Measurements from ENCODE around the gene CD93.

CD93 gene

DNA sequence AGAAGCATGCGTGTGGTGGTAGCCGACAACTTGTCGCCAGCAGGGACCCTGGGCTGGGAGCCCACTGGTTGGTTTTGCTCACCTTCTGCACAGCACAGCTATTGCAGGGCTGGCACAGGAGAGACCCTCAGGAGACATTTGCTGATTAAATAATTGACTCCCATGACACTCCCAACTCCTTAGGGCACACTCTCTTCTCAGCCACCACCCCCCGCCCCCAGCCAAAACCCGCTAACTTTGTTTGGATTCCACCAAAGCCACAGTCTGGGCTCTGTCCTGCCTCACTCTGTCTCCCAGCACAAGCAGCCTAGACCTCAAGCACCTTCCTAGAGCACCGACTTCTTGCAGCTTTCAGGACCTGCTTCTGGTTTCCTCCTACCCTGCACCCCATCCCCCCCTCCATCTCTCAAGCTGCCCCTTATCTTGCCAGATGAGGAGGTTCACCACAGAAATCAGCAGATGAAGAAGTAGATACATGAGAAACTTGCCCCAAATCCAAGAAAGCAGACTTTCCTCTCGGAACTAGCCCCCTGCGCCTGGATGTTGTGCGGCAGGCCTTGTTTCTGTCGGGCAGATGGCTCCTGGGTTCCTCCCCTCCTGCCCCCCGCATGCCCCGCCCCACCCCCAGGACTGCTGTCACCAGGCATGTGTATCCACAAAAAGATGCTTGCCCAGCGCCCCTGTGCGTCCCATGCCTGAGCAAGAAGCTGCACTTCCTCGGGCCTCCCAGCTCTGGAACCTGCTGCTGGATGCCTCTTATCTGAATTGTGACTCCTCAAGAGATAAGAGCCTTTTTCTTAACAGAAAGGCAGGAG lies 35.0 kb upstream of the CD93 start:
- DNase-seq (ENCODE audit: low spot score), result no peak

DNA sequence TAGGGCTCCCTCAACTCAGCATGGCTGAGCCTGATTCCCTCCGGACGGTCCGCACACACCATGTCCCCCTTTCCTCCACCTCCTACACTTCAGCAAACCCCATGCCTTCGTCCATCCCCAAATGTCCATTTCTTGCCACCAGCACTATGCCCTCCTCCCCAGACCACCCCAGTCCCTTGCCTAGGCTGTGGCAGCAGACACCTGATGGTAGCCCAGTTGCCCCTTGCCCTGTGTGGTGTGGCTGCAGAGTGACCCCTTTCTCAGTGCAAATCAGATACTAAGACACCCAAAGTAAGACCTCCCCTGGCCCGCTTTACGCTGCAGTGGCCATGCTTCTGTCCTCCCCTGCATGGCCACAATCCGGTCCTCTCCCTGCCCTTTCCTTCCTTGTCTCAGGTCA lies 34.1 kb upstream of the CD93 start:
- DNase-seq (ENCODE audit: low spot score), result no peak

DNA sequence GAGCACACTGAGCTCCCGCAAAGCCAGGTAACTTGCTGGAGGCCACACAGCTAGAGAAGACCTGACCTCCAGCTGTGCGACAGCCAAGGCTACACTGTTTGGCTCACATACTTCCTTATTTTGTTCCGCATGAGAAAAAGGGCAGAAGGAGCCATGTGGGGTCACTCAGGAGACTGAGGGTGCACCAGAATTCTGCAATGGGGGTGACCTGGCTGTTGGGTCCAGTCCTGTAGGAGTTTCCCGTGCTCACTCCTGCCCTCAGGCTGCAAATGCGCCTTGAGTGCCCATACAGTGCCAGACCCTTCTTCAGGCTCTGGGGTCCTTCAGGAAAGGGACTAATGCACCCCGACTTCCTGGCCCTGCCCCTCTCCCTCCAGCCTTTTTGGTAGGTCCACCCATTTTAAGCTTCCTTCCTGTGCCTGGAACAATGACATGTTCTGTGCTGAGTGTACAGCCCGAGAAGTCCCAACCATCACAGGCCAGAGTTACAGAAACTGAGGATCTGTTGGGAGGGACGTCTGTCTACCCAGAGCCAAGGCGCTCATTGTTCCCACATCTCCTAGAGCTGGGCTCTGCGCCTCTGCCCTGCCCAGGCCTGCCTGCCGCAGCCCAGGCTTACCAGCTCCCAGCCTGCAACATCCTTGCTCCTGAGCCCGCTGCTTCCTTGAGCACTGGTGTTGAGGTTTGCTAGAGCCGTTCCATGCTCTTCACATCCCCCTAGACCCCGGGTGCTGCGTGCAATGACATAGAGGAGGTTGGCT lies 33.5 kb upstream of the CD93 start:
- DNase-seq (ENCODE audit: low spot score), result no peak

DNA sequence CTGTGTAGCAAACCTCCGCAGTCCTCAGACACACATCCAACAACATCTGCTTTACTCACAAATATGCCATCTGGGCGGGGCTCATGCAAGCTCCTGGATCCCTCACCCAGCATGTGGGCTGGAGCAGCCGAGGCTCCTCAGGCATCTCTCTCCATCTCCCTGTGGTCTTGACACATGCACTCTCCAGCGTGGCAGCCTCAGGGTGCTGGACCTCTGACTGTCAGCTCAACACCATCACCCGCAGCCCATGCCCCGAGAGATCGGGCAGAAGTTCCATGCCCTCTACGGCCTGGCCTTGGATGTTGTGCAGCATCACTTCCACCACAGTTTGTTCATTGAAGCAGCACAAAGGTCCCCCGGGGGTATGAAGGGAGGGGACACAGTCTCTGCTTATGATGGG lies 32.6 kb upstream of the CD93 start:
- no peak for DNase-seq (ENCODE audit: low spot score)

DNA sequence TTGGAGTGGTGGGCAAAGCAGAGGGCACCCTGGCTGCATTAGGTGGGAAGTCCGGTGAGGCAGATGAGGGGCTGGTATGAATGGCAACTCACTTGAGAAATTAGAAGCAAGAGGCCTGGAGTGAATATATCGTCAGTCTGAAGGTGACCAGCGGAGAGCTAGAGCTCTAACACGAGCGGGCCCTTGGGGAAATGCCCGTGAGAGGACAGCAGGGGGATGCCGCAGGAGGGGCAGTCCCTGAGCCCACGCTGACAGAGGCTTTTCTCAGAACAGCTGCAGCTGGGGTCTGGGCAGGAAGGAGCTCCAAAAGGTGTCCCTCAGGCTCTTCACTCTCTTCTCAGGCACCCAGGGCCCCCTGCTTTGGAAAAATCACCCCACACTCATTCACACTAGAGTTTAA lies 32.0 kb upstream of the CD93 start:
- DNase-seq (ENCODE audit: low spot score), result no peak

DNA sequence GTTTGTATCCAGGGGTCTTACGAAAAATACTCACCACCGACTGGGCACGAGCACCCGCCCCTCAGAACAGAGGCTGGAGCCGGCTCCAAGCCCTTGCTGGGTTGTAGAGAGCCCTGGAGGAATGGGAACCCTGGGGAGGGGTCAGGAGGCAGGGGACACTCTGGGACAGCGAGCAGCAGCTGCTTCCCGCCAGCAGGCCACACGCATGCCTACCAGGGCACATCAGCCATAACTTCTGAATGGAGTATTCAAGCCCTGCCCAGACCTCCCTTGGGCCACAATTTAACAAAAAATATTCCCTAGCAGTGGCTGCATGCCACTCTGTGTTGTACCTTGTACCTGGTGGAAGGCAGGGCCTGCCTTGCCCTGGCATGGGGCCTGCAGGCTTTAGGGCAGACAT lies 31.6 kb upstream of the CD93 start:
- no peak for DNase-seq (ENCODE audit: low spot score)

DNA sequence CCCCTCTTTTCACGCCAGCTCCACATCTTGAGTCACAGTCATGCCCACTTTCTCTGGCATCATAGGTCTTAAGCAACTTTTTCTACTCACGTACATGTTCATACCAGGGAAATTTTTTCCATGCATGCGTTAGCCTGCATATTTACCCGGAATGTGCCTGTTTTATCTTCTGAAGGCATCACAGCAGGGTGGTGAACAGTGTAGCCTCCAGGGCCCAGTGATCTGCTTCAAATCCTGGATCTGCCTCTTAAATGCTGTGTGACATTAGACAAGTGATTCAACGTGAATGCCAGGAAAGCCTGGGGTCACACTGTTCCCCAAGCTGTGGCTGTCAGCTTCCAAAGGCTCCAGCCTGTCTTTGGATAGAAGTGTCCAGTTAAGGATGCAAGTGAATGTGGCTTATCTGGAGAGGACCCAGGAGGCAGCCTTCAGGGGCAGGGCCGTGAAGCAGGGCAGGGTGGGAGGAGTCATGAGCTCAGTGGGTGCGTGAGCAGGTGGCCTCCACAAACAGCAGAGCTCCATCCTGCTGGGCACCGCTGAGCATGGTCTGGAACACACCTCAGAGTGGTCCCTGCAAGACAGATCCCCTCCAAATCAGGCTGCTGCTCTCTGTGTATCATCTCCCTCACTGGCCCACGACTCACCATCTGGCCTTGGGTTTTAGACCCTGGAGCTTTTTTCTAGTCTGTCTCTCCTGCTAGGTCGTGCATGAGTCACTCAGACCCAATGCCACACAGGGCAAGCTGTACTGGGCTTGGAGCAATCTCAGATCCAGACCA lies 30.4 kb upstream of the CD93 start:
- no peak for DNase-seq (ENCODE audit: low spot score)

DNA sequence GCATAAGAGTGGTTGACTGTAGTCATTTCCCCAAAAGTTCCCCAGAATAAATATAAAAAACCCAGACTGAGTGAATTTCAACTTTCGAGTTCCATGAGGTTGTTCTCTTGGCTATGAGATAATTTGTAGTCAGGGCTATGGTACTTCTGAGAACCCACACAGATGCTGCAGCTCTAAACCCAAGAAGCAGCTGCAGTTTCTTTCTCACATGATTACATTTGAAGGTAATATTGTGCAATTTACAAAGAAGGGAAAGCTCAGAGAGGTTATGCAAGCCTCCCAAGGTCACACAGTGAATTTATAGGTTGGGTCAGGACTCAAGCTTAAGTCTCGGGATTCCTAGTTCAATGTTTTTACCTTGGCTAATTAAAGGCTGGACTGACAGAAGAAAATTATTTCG lies 29.7 kb upstream of the CD93 start:
- no peak for DNase-seq (ENCODE audit: low spot score)

DNA sequence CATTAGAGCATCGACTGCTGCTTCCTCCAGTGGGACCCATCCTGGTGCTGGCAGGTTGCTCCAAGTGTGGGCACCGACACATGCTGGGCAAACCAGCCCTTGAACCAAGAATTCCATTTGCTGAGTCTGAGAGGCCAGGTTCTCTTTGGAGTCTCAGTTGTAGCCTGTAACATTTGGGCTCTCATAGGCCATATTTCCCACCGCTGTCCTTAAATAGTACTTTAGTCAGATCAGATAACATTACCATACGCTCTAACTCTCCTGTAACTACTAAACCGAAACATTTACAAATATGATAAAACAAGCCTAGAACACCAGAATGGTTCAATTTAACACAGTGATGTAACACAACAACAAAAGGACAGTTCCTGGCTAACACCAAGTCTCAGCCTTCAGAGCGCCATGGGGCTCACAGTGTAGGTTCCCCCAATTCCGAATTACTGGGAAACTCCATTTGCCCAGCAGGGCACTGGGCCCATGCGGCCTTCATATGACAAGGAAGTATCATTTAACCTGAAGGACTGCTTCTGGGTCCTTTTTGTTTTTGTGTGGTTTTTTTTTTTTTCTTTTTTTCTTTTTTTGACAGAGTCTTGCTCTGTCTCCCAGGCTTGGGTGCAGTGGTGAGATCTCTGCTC lies 28.4 kb upstream of the CD93 start:
- no peak for DNase-seq (ENCODE audit: low spot score)

DNA sequence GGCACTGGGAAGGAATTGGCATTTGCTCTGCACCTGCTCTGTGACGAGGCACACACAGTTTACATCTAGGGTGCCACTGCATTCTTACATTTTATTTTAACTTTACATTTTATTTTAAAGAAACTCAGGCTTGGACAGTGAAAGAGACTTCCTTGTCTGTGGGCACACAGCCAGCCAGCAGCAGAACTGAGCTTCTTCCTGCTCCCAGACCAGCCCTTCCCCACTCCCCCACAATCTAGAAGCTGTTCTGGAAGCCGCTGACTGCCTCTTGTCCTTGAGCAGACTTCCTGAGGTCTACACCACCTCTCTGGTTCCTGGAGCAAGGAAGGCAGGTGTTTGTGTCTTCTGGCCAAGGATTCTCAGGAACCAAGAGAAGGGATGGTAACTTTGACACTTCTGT lies 27.9 kb upstream of the CD93 start:
- no peak for DNase-seq (ENCODE audit: low spot score)

DNA sequence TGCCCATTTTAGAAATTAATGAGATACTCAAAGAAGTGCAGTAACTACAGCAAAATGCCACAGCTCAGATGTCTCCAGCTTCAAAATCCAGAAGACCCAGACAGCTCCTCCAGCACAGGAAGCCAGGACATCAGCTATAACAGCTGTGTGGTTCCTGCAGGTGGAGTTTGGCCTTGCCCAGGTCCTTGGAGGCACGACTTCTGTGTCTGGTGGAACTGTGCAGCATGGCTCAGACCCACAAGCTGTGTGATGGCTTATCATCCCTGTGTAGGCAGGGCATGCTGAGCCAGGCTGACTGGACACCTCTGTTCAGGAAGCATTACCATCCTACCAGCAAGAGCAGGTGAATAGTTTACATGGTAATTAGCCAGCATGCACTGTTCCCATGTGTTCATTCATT lies 26.5 kb upstream of the CD93 start:
- no peak for DNase-seq (ENCODE audit: low spot score)

DNA sequence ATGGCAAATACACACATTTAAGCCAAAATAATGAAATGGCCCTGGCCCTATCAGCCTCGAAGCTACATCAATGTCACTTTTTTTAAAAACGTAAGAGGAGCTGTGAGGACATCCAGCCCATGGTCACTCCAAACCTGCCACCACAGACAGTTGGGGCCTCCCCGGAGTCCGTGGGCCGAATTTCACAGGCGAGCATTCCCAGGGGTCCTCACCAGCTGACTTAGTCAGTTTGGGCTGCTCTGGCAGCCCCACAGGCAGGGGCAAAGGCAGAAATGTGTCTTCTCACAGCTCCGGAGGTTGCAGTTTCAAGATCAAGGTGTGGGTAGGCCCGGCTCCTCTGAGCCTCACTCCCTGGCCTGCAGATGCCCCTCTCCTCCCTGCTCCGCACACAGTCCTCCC lies 25.8 kb upstream of the CD93 start:
- no peak for DNase-seq (ENCODE audit: low spot score)

DNA sequence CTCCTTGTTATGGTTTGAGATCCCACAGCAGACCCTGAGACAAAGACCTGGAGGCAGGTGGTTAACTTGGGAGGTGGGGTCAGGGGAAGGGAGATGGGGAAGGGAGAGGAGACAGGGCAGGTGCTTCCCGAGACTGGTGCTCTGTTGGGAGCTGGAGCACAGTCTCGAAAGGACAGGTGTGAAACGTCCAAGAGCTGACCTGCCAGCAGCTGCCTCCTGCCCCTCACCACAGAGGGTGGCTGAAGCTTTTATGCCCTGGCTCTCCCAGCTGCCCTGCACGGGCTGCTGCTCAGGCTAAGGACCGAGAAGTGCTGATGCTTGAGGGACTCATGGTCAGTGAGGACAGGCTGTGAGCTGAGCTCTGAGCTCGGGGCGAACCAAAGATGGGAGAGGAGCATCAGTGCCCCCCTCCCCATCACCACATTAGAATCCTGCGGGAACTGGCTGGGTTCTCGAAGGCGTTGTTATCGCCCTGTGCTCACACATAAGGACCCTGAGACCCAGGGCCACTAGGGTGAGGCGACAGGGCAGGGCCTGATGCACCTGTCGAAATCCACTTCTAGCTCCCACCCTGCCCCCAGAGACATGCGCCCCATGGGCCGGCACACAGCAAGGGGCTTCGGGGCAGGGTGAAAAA lies 25.3 kb upstream of the CD93 start:
- DNase-seq (ENCODE audit: low spot score), result no peak

DNA sequence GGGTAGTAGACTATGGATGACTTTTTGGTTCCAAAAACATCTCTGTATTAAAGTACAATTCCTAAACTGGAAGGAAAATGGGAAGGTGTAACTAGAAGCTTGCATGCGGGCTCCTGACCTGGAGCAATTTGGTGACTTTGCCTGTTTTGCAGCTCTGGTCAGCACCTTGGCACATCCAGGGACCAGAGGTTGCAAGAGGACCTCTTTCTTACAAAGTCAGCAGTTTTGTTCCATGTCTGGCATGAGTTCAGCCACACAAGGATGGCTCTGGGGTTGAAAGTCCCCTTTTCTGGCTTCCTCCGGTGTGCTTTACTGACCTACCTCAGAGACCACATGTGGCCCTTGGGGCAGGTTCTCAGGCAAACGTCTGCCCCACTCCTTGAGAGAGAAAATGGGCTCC lies 22.7 kb upstream of the CD93 start:
- DNase-seq (ENCODE audit: low spot score), result no peak

DNA sequence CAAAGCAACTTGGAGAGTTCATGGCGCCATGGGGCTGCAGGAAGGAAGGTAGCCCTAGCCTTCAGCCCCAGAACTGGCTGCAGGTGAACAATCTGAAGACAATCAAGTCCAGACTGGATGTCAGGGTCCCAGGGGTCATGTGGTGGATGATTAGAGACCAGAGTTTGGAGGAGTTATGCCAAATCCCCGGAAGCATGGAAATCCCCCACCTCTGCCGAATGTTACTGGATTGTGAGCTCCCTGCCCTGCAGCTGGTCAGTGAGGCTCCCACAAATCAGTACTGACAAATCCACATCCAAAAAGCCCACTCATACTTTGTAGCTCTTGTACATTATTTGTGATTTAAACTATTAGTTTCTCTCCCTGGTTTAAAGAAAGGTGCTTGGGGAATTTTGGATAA lies 21.3 kb upstream of the CD93 start:
- DNase-seq (ENCODE audit: low spot score), result no peak

DNA sequence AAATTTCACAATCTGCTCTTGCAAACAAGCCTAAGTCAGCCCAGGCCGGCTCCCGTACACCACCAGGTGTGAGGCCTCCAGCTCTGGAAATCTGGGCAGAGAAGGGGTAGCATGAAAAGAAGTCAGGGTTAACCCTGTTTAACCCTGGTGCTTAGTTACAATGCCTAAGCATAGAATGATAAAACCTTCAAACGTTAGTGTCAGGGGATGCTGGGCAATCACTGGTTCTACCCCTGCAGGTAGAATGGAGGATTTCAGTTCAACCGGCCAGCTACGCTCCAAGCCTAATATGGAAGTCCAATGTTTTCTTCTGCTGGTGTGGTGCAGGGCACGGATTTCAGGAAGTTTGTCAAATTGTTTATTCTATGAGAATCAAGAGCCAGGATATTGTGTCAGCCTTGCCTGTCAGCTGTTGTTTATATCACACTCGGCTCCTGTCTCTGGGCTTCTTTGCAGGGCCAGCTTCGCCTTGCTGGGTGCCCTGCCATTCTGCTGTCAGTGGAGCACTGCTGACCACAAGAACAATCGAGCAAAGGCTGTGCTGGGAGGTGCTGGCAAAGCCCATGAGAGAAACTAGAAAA lies 20.2 kb upstream of the CD93 start:
- no peak for DNase-seq (ENCODE audit: low spot score)

DNA sequence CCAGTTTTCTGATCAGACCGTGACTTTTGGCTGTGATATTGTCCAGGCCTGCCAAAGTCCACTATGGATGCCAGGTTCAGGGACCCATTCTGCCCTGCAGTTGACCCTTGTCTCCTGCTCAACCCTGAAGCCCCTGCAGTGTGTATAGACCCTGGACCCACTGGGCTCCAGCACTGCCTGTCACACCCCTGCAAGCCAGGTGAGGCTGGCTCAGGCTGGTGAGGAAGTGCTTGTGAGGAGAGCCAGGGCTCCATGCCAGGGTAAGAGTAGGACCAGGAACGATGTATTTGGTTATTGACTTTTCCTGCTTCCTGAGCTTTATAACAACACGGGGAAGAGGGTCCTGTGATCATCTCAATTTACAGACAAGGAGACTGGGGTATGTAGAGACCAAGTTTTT lies 19.1 kb upstream of the CD93 start:
- DNase-seq (ENCODE audit: low spot score), result no peak

DNA sequence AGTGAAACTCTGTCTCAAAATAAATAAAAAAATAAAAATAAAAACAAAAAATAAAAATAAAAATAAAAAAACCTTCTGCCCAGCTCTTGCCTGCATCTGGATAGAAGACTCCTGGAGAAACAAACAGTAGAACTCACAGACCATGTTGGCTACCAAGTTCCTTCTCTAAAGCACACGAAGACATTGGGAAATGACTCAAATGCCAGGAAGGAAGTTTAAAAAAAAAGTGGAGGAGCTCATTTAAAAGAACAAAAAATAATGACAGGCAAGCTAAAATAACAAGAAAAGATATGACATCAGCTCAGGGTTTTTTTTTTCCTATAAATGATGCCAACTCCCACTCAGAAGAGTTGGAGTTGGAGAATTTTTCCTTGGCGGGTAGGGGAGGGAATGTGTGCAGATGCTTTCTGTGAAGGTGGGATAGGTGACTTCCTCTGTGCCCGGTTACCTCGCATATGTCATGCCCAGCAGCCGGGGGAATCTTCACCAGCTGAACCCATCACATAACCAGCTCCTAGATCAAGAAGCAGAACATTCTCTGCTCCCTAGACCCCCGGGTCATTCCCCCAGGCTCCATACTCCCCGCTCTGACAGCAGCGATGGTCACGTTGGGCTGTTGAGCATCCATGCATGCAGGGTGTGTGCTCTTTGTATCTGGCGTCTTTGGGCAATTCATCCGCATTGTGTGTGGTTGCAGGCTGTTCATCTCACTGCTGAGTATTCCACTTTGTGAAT lies 17.3 kb upstream of the CD93 start:
- no peak for DNase-seq (ENCODE audit: low spot score)

DNA sequence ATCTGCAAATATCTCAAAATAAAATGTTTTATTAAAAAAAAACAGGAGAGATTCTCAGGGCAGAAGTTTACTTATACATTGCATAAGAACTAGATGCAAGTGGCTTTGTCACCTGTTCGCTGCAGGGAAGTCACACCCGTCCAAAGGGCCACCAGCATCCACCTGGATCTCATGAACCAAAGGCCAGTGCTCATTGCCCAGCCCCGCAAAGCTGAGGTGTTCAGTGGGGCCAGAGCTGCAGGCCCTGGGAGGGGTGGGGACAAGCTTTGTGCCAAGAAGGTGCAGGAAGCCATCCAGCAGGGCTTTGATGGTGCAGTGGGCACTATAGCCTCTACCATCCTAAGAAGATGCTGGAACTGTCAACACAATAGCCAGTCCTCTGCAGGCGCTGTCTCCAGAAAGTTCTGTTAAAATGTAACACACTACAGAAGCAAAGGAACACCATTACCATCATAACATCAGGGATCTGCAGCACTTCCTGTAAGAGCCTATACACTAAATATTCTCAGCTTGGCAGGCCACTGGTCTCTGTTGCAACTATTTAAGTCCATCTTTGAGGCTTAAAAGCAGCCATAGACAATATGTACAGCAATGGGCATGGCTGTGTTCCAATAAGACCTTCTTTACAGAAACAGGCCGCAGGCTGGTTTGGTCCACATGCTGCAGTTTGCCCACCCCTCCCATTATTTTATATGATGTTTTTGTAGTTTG lies 15.7 kb upstream of the CD93 start:
- DNase-seq (ENCODE audit: low spot score), result no peak

DNA sequence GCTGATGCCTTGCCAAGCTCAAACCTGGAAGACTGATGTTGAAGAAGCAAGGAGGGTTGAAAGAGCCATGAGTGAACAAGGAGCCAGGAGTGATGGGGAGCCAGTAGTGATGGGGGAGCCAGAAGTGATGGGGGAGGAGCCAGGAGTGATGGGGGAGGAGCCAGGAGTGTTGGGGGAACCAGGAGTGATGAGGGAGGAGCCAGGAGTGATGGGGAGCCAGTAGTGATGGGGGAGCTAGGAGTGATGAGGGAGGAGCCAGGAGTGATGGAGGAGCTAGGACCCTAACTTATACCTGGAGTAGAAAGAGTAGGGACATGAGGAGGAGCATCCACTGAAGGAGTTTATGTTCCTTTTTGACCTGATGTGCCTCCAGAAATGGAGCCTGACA lies 14.6 kb upstream of the CD93 start:
- no peak for DNase-seq (ENCODE audit: low spot score)

All from CD4-positive, alpha-beta T cell treated with Interleukin-15 for 4 hours (primary cell).